ENCODE data around the gene CCR2. TPM values are rescaled to one million over a fixed set of nuclear protein-coding genes. Genes with fewer than 3 reads are reported as not detected.

CCR2 gene
- total RNA-seq, 1 donor from 2014 or later: 0.48 TPM

DNA sequence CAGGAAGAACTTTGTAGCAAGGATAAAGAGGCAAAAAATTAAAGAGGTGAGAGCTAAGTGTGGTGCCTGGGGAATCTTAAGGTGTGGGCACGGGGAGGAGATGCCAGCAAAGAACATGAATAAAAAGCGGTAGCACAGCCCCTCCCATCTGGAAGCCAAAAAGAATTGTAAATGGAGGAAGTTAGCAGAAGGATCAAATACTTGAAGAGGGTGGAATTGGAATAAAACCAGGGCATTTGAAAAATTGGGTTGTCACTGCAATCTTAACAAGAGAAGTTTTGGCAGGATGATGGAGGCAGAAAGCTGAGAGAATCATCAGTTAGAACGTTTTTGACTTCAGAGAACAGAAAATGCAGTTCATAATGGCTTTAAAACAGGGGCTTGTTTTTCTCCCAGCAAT, 2.4 kb downstream of the CCR2 start:
- no peak for ATAC-seq

DNA sequence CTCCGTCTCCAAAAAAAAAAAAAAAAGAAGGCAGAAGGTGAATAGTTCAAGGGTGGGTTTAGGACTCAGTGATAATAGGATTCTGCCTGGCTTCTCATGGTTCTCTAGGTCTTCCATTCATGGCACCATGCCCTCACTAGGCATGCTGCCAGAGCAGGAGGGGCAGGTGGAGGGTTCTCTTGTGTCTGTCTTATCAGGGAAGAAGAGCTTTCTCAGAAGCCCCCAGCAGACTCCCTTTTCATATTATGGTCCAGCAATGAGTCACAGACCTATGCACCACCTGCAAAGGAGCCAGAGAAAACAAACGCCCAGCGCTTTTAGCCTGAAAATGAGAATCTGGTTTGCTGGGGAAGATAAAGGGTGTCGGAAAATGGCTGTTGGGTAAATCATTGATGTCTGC, 3.0 kb downstream of the CCR2 start:
- no peak for ATAC-seq

DNA sequence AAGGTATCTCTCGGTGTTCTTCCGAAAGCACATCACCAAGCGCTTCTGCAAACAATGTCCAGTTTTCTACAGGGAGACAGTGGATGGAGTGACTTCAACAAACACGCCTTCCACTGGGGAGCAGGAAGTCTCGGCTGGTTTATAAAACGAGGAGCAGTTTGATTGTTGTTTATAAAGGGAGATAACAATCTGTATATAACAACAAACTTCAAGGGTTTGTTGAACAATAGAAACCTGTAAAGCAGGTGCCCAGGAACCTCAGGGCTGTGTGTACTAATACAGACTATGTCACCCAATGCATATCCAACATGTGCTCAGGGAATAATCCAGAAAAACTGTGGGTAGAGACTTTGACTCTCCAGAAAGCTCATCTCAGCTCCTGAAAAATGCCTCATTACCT, 4.6 kb downstream of the CCR2 start:
- no peak for ATAC-seq

DNA sequence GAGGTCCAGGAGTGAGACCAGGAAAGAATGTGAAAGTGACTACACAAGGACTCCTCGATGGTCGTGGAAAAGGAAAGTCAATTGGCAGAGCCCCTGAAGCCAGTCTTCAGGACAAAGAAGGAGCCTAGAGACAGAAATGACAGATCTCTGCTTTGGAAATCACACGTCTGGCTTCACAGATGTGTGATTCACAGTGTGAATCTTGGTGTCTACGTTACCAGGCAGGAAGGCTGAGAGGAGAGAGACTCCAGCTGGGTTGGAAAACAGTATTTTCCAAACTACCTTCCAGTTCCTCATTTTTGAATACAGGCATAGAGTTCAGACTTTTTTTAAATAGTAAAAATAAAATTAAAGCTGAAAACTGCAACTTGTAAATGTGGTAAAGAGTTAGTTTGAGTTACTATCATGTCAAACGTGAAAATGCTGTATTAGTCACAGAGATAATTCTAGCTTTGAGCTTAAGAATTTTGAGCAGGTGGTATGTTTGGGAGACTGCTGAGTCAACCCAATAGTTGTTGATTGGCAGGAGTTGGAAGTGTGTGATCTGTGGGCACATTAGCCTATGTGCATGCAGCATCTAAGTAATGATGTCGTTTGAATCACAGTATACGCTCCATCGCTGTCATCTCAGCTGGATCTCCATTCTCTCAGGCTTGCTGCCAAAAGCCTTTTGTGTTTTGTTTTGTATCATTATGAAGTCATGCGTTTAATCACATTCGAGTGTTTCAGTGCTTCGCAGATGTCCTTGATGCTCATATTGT, 6.0 kb downstream of the CCR2 start:
- ATAC-seq: no peak

DNA sequence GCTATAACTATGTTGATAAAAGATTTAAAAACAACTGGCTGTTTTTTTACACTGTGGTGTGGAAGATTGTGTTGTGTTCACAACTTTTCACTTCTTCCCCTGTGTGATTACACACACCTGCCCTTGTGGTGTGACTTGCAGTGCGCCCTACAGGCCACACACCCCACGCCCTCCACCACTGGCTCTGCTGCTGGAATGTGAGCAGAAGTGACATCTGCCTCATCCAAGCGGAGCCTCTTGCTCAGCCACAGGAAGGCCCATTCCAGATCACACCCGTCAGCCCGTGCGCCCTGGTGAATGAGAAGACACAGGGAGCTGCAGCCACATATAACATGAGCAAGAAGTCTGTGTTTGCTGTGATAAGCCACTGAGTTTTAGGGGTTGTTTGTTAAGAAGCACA, 7.0 kb downstream of the CCR2 start:
- ATAC-seq: no peak

DNA sequence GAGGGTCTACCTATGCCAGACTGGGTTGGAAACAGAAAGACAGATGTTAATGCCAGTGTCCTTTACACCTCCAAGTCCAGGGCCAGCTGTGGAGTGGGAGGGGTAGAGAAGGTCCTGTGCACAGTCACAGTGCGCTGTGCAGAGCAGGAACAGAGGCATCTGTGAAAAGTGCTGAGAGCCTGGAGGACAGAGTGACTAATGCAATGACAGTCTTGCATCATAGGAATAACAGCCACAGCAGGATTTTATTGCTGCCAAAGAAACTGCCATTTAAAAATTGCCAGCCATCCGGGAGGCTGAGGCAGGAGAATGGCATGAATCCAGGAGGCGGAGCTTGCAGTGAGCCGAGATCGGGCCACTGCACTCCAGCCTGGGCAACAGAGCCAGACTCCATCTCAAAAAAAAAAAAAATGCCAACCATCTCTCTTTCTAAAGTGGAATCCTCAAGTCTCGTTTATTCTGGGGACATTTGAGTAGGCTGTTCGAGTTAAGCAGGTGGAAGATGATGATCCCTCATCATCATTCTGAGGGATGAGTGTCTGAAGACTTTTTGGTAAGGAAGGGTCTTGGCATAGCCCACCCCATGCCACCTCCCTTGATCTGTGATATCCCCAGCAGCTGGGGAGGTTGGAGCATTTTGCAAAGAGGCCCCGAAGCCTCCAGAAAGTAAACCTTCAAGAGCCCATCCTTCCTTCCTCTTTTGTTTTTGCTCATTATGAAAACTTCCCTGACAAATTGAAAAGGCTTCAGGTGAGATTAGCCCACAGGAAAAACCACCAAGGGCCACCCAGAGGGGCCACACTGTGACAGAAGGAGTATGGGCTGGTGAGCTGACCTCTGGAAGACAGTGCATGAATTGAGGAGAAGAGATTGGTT, 7.7 kb downstream of the CCR2 start:
- peak; percentile 87 for ATAC-seq

DNA sequence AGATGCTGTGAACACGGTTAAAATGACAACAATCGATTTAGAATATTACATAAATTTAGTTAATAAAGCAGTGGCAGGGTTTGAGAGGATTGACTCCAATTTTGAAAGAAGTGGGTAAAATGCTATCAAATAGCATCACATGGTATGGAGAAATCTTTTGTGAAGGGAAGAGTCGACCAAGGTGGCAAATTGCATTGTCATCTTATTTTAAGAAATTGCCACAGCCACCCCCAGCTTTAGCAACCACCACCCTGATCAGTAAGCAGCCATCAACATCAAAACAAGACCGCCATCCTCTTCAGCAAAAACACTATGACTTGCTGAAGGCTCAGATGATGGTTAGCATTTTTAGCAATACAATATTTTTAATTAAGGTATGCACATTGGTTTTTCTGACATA, 11.1 kb downstream of the CCR2 start:
- no peak for ATAC-seq

DNA sequence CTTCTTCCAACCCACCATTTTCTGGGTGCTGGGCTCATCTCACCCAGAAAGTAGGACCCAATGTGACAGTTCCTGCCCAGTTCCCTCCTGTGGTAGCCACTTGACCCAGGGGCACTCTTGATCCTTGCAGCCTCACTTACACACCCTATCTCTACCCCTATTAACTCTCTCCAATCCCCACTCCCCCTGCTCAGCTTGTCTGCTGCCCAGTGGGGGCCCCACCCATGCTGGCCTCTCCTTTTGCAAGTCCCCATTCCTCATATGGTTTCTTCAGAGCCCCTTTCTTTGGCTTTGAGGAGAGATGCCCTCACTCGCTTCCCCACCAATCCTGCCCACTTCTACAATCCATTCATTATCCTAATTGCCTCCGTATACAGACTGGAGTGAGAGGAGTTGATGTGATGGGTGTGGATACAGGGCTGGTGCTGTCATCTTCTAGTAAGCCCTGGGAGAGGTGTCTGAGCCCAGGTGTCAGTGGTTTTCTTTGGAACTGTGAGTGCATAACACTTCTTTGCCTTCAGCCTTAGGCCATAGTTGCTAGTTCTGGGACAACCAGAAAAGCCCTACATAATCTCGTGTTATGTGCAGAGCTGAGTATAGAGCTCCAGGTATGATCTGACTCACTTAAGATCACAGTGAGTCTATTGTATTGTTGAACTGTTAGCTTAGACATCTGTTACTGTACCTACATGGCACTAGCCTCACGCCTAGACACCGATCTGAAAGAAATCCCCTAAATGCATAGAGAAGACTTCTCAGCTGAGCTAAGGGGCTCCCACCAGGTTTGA, 12.0 kb downstream of the CCR2 start:
- peak; percentile 68 for ATAC-seq

DNA sequence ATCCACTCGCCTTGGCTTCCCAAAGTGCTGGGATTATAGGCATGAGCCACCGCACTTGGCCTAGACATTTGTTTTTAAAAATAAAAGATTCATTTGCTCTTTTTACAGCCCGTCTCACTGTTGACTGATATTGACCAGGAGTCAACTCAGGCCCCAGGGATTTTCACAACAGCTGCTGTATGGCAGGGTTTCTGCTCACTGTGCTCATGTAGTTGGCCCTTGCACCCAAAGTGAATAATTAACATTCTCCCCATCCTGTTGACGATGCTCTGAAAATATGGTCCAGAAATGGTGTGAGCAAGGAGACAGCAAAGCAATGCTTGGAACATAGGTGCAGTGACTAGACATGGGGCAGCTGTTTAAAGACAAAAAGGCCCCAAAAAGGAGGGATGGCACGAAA, 13.9 kb downstream of the CCR2 start:
- ATAC-seq: no peak

DNA sequence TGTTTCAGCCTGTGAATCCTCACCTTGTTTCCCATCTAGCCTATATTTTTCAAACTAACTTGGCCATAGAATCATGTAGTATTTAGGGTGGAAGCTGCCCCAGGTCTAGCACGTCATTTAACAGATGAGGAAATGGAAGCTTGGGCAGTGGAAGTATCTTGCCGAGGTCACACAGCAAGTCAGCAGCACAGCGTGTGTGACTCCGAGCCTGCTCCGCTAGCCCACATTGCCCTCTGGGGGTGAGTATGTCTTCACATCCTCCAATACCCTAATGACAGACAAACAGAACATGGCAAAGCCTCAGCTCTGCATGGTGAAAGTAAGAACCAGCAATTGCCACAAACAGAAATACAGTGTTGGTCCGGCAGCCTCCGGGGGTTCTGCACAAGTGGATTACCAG, 14.7 kb downstream of the CCR2 start:
- ATAC-seq: peak; percentile 61

DNA sequence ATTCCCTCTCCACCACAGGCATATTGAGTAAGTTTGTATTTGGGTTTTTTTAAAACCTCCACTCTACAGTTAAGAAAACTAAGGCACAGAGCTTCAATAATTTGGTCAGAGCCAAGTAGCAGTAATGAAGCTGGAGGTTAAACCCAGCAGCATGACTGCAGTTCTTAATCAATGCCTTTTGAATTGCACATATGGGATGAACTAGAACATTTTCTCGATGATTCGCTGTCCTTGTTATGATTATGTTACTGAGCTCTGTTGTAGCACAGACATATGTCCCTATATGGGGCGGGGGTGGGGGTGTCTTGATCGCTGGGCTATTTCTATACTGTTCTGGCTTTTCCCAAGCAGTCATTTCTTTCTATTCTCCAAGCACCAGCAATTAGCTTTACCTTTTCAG, 15.2 kb downstream of the CCR2 start:
- ATAC-seq: no peak

DNA sequence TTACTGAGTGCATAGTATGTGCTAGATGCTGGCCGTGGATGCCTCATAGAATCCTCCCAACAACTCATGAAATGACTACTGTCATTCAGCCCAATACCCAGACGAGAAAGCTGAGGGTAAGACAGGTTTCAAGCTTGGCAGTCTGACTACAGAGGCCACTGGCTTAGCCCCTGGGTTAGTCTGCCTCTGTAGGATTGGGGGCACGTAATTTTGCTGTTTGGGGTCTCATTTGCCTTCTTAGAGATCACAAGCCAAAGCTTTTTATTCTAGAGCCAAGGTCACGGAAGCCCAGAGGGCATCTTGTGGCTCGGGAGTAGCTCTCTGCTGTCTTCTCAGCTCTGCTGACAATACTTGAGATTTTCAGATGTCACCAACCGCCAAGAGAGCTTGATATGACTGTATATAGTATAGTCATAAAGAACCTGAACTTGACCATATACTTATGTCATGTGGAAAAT, 15.8 kb downstream of the CCR2 start:
- no peak for ATAC-seq

DNA sequence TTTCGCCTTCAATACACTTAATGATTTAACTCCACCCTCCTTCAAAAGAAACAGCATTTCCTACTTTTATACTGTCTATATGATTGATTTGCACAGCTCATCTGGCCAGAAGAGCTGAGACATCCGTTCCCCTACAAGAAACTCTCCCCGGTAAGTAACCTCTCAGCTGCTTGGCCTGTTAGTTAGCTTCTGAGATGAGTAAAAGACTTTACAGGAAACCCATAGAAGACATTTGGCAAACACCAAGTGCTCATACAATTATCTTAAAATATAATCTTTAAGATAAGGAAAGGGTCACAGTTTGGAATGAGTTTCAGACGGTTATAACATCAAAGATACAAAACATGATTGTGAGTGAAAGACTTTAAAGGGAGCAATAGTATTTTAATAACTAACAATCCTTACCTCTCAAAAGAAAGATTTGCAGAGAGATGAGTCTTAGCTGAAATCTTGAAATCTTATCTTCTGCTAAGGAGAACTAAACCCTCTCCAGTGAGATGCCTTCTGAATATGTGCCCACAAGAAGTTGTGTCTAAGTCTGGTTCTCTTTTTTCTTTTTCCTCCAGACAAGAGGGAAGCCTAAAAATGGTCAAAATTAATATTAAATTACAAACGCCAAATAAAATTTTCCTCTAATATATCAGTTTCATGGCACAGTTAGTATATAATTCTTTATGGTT, 17.1 kb downstream of the CCR2 start, which contains the start of gene CCR5:
CCR5 (plus strand) TSS at position 108 of the 680 bp plus-strand sequence. CDS start 1,957 bp downstream, outside the sequence.
- no peak for ATAC-seq

DNA sequence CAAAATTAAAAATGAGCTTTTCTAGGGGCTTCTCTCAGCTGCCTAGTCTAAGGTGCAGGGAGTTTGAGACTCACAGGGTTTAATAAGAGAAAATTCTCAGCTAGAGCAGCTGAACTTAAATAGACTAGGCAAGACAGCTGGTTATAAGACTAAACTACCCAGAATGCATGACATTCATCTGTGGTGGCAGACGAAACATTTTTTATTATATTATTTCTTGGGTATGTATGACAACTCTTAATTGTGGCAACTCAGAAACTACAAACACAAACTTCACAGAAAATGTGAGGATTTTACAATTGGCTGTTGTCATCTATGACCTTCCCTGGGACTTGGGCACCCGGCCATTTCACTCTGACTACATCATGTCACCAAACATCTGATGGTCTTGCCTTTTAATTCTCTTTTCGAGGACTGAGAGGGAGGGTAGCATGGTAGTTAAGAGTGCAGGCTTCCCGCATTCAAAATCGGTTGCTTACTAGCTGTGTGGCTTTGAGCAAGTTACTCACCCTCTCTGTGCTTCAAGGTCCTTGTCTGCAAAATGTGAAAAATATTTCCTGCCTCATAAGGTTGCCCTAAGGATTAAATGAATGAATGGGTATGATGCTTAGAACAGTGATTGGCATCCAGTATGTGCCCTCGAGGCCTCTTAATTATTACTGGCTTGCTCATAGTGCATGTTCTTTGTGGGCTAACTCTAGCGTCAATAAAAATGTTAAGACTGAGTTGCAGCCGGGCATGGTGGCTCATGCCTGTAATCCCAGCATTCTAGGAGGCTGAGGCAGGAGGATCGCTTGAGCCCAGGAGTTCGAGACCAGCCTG, 17.8 kb downstream of the CCR2 start:
- no peak for ATAC-seq

DNA sequence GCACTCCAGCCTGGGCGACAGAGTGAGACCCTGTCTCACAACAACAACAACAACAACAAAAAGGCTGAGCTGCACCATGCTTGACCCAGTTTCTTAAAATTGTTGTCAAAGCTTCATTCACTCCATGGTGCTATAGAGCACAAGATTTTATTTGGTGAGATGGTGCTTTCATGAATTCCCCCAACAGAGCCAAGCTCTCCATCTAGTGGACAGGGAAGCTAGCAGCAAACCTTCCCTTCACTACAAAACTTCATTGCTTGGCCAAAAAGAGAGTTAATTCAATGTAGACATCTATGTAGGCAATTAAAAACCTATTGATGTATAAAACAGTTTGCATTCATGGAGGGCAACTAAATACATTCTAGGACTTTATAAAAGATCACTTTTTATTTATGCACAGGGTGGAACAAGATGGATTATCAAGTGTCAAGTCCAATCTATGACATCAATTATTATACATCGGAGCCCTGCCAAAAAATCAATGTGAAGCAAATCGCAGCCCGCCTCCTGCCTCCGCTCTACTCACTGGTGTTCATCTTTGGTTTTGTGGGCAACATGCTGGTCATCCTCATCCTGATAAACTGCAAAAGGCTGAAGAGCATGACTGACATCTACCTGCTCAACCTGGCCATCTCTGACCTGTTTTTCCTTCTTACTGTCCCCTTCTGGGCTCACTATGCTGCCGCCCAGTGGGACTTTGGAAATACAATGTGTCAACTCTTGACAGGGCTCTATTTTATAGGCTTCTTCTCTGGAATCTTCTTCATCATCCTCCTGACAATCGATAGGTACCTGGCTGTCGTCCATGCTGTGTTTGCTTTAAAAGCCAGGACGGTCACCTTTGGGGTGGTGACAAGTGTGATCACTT, 18.8 kb downstream of the CCR2 start:
- ATAC-seq: peak; percentile 59

DNA sequence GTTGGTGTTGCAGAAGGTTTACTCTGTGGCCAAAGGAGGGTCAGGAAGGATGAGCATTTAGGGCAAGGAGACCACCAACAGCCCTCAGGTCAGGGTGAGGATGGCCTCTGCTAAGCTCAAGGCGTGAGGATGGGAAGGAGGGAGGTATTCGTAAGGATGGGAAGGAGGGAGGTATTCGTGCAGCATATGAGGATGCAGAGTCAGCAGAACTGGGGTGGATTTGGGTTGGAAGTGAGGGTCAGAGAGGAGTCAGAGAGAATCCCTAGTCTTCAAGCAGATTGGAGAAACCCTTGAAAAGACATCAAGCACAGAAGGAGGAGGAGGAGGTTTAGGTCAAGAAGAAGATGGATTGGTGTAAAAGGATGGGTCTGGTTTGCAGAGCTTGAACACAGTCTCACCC, 20.8 kb downstream of the CCR2 start:
- ATAC-seq: no peak

DNA sequence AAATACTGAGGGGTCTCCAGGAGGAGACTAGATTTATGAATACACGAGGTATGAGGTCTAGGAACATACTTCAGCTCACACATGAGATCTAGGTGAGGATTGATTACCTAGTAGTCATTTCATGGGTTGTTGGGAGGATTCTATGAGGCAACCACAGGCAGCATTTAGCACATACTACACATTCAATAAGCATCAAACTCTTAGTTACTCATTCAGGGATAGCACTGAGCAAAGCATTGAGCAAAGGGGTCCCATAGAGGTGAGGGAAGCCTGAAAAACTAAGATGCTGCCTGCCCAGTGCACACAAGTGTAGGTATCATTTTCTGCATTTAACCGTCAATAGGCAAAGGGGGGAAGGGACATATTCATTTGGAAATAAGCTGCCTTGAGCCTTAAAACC, 21.3 kb downstream of the CCR2 start:
- no peak for ATAC-seq

DNA sequence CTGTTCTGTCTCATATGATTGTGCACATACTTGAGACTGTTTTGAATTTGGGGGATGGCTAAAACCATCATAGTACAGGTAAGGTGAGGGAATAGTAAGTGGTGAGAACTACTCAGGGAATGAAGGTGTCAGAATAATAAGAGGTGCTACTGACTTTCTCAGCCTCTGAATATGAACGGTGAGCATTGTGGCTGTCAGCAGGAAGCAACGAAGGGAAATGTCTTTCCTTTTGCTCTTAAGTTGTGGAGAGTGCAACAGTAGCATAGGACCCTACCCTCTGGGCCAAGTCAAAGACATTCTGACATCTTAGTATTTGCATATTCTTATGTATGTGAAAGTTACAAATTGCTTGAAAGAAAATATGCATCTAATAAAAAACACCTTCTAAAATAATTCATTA, 21.9 kb downstream of the CCR2 start:
- no peak for ATAC-seq

DNA sequence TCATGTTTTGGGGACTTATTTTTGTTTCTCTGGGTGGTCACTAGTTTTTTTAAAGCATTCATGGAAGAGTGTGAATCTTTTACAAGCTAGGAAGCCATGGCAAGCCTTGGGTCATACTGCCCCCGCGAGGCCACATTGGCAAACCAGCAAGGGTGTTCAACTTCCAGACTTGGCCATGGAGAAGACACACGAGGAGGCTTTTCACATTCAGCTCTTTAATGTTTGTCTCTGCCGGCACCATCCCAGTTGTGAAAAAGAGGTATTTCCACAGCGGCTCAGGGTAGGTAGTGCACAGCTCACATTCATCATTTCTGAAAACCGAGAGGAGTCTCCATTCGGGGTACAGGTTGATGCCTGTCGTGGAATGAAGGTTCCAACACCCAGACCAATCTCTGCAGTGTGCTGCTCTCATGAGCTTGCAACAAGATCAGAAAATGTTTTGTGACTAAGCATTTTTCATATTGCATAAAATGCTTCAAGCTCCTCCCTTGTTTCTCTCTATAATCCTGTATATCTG, 24.6 kb downstream of the CCR2 start:
- peak; percentile 51 for ATAC-seq
